H1 (cell line): ENCODE data around the gene SAMD4A. TPM values are rescaled to one million over a fixed set of nuclear protein-coding genes. Genes with fewer than 3 reads are reported as not detected.

Source experiments
- CTCF ChIA-PET: fragments of 300-600 bp; sonication (Branson Sonifier 250); formaldehyde crosslinking; loops from one replicate; lab custom pipeline; 2021; ENCODE audit not compliant: partially characterized antibody; lab: Charles Lee
- POLR2A ChIA-PET: fragments of 300-600 bp; sonication (Branson Sonifier 250); formaldehyde crosslinking; loops from one replicate; lab custom pipeline; 2021; ENCODE audit warnings: inconsistent platforms; ENCODE audit not compliant: partially characterized antibody; lab: Charles Lee
- DNase-seq, 2 experiments: peaks; one replicate each; pipeline versions ENCODE4 v3.0.0 to v3.0.0-alpha.2; 2010 to 2022; ENCODE audit warnings: low spot score in 2 of 2, low read depth in 1 of 2, mixed read lengths in 1 of 2
- FAIRE-seq: peaks from 2 replicates; lab custom pipeline; 2011; peaks lifted over from hg19 to GRCh38; lab: Jason Lieb, UNC
- H2AFZ ChIP-seq: 2 replicates; pipeline ENCODE4 v1.8.1; 2012; ENCODE audit warnings: low read length, inconsistent platforms
- H2AK5ac ChIP-seq: 2 replicates; pipeline ENCODE4 v1.6.1; 2013; ENCODE audit warnings: low read depth, low read length
- H2BK120ac ChIP-seq: replicated peaks from 2 replicates; pipeline ENCODE3; 2013; ENCODE audit warnings: low read depth, low read length, inconsistent platforms
- H2BK12ac ChIP-seq: 2 replicates; pipeline ENCODE4 v1.6.1; 2013; ENCODE audit warnings: low read depth, low read length
- H2BK15ac ChIP-seq: 2 replicates; pipeline ENCODE4 v1.6.1; 2013; ENCODE audit warnings: low read length
- H2BK20ac ChIP-seq: 2 replicates; pipeline ENCODE4 v1.6.1; 2013; ENCODE audit warnings: low read length
- H2BK5ac ChIP-seq: 2 replicates; pipeline ENCODE4 v1.6.1; 2013; ENCODE audit warnings: low read depth, low read length
- H3K14ac ChIP-seq: 2 replicates; pipeline ENCODE4 v1.6.1; 2013; ENCODE audit warnings: inconsistent platforms; ENCODE audit not compliant: insufficient read length
- H3K18ac ChIP-seq: 2 replicates; pipeline ENCODE4 v1.6.1; 2013; ENCODE audit warnings: low read length; ENCODE audit errors: extremely low read depth
- H3K23ac ChIP-seq: 2 replicates; pipeline ENCODE4 v1.6.1; 2013; ENCODE audit warnings: inconsistent platforms; ENCODE audit not compliant: insufficient read length
- H3K23me2 ChIP-seq: 2 replicates; pipeline ENCODE4 v1.6.1; 2013; ENCODE audit warnings: low read depth, low read length
- H3K27ac ChIP-seq: 2 replicates; pipeline ENCODE4 v1.6.1; 2011; ENCODE audit warnings: low read depth, low read length, inconsistent platforms
- H3K27me3 ChIP-seq, 4 experiments: replicated peaks in 1 of 4; 1 replicate in 1 of 4; 2 replicates in 3 of 4; pipeline versions ENCODE4 v1.6.1 to v1.8.1; 2011 to 2013; ENCODE audit warnings: low read length in 3 of 4, mild to moderate bottlenecking in 3 of 4, inconsistent platforms in 2 of 4, mixed read lengths in 2 of 4, moderate library complexity in 1 of 4; ENCODE audit not compliant: control insufficient read depth in 3 of 4, insufficient read depth in 3 of 4; ENCODE audit errors: extremely low read depth in 1 of 4
- H3K36me3 ChIP-seq, 4 experiments: 2 replicates each; pipeline versions ENCODE4 v1.6.1 to v1.8.1; 2011 to 2013; ENCODE audit warnings: mild to moderate bottlenecking in 4 of 4, low read length in 3 of 4, moderate library complexity in 2 of 4, control low read depth in 1 of 4, inconsistent platforms in 1 of 4; ENCODE audit not compliant: insufficient read depth in 4 of 4, control insufficient read depth in 2 of 4
- H3K4ac ChIP-seq: replicated peaks from 2 replicates; pipeline ENCODE3; 2013; ENCODE audit warnings: low read length, low read depth, mixed read lengths, inconsistent platforms; ENCODE audit not compliant: insufficient read length
- H3K4me1 ChIP-seq, 4 experiments: replicated peaks in 1 of 4; 1 replicate in 1 of 4; 2 replicates in 3 of 4; pipeline versions ENCODE4 v1.6.1 to v1.8.1; 2011 to 2013; ENCODE audit warnings: low read length in 3 of 4, inconsistent platforms in 2 of 4, mixed read lengths in 1 of 4; ENCODE audit not compliant: insufficient read depth in 4 of 4, control insufficient read depth in 3 of 4
- H3K4me2 ChIP-seq, 2 experiments: 2 replicates each; pipeline versions ENCODE4 v1.6.1 to v1.8.1; 2011 to 2013; ENCODE audit warnings: low read depth in 2 of 2, low read length in 2 of 2, control low read depth in 1 of 2, inconsistent platforms in 1 of 2, mild to moderate bottlenecking in 1 of 2; ENCODE audit not compliant: insufficient read depth in 1 of 2
- H3K4me3 ChIP-seq, 4 experiments: fragments of 200-600, 300-600 bp in 1 of 4; sonication (generic), shearing (Covaris generic), sonication (Bioruptor Twin) in 1 of 4; 2 replicates each; pipeline versions ENCODE4 v1.5.1 to v1.8.1; 2011 to 2016; ENCODE audit warnings: low read length in 4 of 4, low read depth in 3 of 4, control low read depth in 2 of 4, inconsistent platforms in 2 of 4, mild to moderate bottlenecking in 2 of 4, mixed read lengths in 1 of 4, moderate library complexity in 1 of 4; ENCODE audit not compliant: insufficient read depth in 2 of 4; ENCODE audit errors: extremely low read depth in 1 of 4
- H3K56ac ChIP-seq: replicated peaks from 2 replicates; pipeline ENCODE3; 2013; ENCODE audit warnings: low read depth, mild to moderate bottlenecking, mixed read lengths, low read length, inconsistent platforms; ENCODE audit not compliant: insufficient read length
- H3K79me1 ChIP-seq: 2 replicates; pipeline ENCODE4 v1.6.1; 2013; ENCODE audit warnings: low read depth, low read length, control low read depth
- H3K79me2 ChIP-seq, 2 experiments: 2 replicates each; pipeline versions ENCODE4 v1.6.1 to v1.8.1; 2012 to 2013; ENCODE audit warnings: low read length in 2 of 2, mild to moderate bottlenecking in 2 of 2, inconsistent platforms in 1 of 2; ENCODE audit not compliant: insufficient read depth in 2 of 2, control insufficient read depth in 1 of 2
- H3K9ac ChIP-seq, 4 experiments: replicated peaks in 1 of 4; 1 replicate in 1 of 4; 2 replicates in 3 of 4; pipeline versions ENCODE4 v1.6.1 to v1.8.1; 2011 to 2013; ENCODE audit warnings: low read depth in 3 of 4, low read length in 3 of 4, control low read depth in 2 of 4, mild to moderate bottlenecking in 2 of 4, moderate library complexity in 2 of 4, inconsistent platforms in 1 of 4; ENCODE audit errors: extremely low read depth in 1 of 4
- H3K9me3 ChIP-seq, 2 experiments: 2 replicates each; pipeline versions ENCODE4 v1.6.1 to v1.8.1; 2012 to 2013; ENCODE audit warnings: mild to moderate bottlenecking in 2 of 2, moderate library complexity in 2 of 2, control low read depth in 1 of 2, inconsistent platforms in 1 of 2, low read depth in 1 of 2, low read length in 1 of 2, mixed read lengths in 1 of 2; ENCODE audit not compliant: insufficient read depth in 2 of 2
- H4K20me1 ChIP-seq, 2 experiments: replicated peaks in 1 of 2; 2 replicates each; pipeline versions ENCODE3 to v1.8.1; 2011 to 2013; ENCODE audit warnings: inconsistent platforms in 2 of 2, low read length in 2 of 2, mild to moderate bottlenecking in 1 of 2; ENCODE audit not compliant: insufficient read depth in 2 of 2, control insufficient read depth in 1 of 2
- H4K5ac ChIP-seq: 2 replicates; pipeline ENCODE4 v1.6.1; 2013; ENCODE audit warnings: low read length, low read depth, mixed read lengths, inconsistent platforms; ENCODE audit not compliant: insufficient read length
- H4K8ac ChIP-seq: 2 replicates; pipeline ENCODE4 v1.8.0; 2013; ENCODE audit warnings: mild to moderate bottlenecking, moderate library complexity, low read length, inconsistent platforms; ENCODE audit not compliant: insufficient read depth; ENCODE audit errors: extremely low read depth
- H4K91ac ChIP-seq: replicated peaks from 2 replicates; pipeline ENCODE3; 2013; ENCODE audit warnings: low read length, mixed read lengths, inconsistent platforms; ENCODE audit not compliant: insufficient read length
- BRCA1 ChIP-seq: IDR thresholded peaks from 2 replicates; pipeline ENCODE4 v1.6.1; 2012; ENCODE audit warnings: low read depth, low read length, improper control_type of control experiment
- HDAC6 ChIP-seq: IDR thresholded peaks from one replicate; pipeline ENCODE4 v1.7.1; 2012; ENCODE audit warnings: low read depth, mild to moderate bottlenecking, inconsistent platforms, low read length, moderate library complexity
- NANOG ChIP-seq: IDR thresholded peaks from 2 replicates; pipeline ENCODE4 v1.6.1; 2011; ENCODE audit warnings: low read length, low read depth, mild to moderate bottlenecking, inconsistent platforms; ENCODE audit not compliant: insufficient read depth, poor library complexity, severe bottlenecking
- POLR2A ChIP-seq, 2 experiments: IDR thresholded peaks; 1 replicate in 1 of 2; 2 replicates in 1 of 2; pipeline ENCODE4 v1.6.1; 2011; ENCODE audit warnings: low read depth in 2 of 2, low read length in 2 of 2, mild to moderate bottlenecking in 2 of 2; ENCODE audit errors: control extremely low read depth in 1 of 2
- RFX5 ChIP-seq: IDR thresholded peaks from 2 replicates; pipeline ENCODE4 v1.6.1; 2011; ENCODE audit warnings: low read depth, low read length, improper control_type of control experiment, borderline replicate concordance
- WGBS, 2 experiments: shearing (Covaris generic) in 1 of 2; methylation state at CpG; one replicate each; pipeline versions ENCODE4 v1.1.6 to v1.1.7; 2013 to 2015; ENCODE audit warnings: low lambda C conversion rate in 2 of 2, mixed read lengths in 2 of 2, inconsistent platforms in 1 of 2, low coverage in 1 of 2, missing lambda C conversion rate in 1 of 2; ENCODE audit not compliant: insufficient replicate concordance in 2 of 2, insufficient coverage in 1 of 2, insufficient read length in 1 of 2; ENCODE audit errors: extremely low coverage in 1 of 2, missing lambda C conversion rate in 1 of 2; 5-methylcytosine and 5-hydroxymethylcytosine counted together
- polyA plus RNA-seq, 7 experiments: library from polyadenylated mRNA; depleted of rRNA in 3 of 7; stranded (reverse) in 5 of 7; unstranded in 2 of 7; fragments of >200 nt in 5 of 7; fragments of 200-250 nt in 2 of 7; gene quantifications; 1 replicate in 5 of 7; 2 replicates in 1 of 7; 4 replicates in 1 of 7; pipeline versions ENCODE4 v1.2.1 to v1.2.3, GENCODE V29; 2011 to 2013; ENCODE audit warnings: missing spikeins in 2 of 7, mixed read lengths in 2 of 7
- total RNA-seq: library from RNA; stranded (reverse); fragmentation: NEBNext Ultra II Directional; extraction: Animal tissue kit (Norgen Biotek cat#: 25700); gene quantifications from 2 replicates; pipeline ENCODE4 v1.2.1, GENCODE V29; 2021

Gene SAMD4A
- total and polyA plus RNA-seq, 2 of the 8 experiments (the other 6 are each of a cell fraction or from before 2014, with no cell fraction given) = 2.4 to 12.3 TPM

GRCh38 chr14:54562334-54562733 lies 4.6 kb upstream of the SAMD4A start:
- Histone ChIP-seq H3K23me2 (peaks cover 15% of the 10 kb centered on the region), H2BK5ac (no peak overlapping the region), H3K79me2 (no peaks in the 10 kb centered on the region), H4K20me1 (no peaks in the 10 kb centered on the region), H3K4me3 (no peak overlapping the region), H3K56ac (no peak overlapping the region), H3K4me1 (peaks cover 0 to 3% (median 0%) of the 10 kb centered on the region in 4 experiments; a peak in 2 of 7 replicates), H3K9me3 (no peaks in the 10 kb centered on the region), H2AFZ (no peak overlapping the region), H3K14ac (no peak overlapping the region), H3K4ac (no peak overlapping the region), H3K4me2 (no peak overlapping the region), H3K79me1 (no peaks in the 10 kb centered on the region), H3K27ac (no peak overlapping the region), H2BK15ac (no peak overlapping the region), H2BK12ac (no peak overlapping the region), H3K18ac (no peak overlapping the region), H4K91ac (no peak overlapping the region), H4K8ac (no peak overlapping the region), H3K9ac (no peak overlapping the region), H2BK120ac (no peak overlapping the region), H3K36me3 (no peaks in the 10 kb centered on the region), H3K27me3 (peaks cover 0 to 18% (median 6%) of the 10 kb centered on the region in 4 experiments; a peak in 4 of 7 replicates), H2BK20ac (no peak overlapping the region), H4K5ac (no peak overlapping the region), H3K23ac (no peak overlapping the region), H2AK5ac (no peak overlapping the region)
- no peak for FAIRE-seq
- POLR2A ChIA-PET = no interaction called here
- no peak for DNase-seq
- 87% methylated on average over 5 of the region's 5 CpGs; no CpG with 5 or more reads in 1 of the 2 experiments for WGBS, 2 experiments
- CTCF ChIA-PET = interaction anchor here (0.6 to 8.8 kb wide), 5 partner anchors 123 to 243 kb away, joined by 3 to 98 read pairs (median 4); no protein-coding TSS in a partner anchor
- TF ChIP-seq POLR2A (IDR thresholded peaks at IDR 0.05; ENCODE audit: control extremely low read depth in 1 of 2, low read depth in 2 of 2, low read length in 2 of 2) (no peak), RFX5 (no peak), NANOG (no peak), HDAC6 (no peak), BRCA1 (no peak)
